ENCODE measurements around the gene NECTIN1. TPM values are rescaled to one million over a fixed set of nuclear protein-coding genes. Genes with fewer than 3 reads are reported as not detected.

The NECTIN1 gene
- total RNA-seq, 1 donor from 2014 or later, result 62.9 TPM

DNA sequence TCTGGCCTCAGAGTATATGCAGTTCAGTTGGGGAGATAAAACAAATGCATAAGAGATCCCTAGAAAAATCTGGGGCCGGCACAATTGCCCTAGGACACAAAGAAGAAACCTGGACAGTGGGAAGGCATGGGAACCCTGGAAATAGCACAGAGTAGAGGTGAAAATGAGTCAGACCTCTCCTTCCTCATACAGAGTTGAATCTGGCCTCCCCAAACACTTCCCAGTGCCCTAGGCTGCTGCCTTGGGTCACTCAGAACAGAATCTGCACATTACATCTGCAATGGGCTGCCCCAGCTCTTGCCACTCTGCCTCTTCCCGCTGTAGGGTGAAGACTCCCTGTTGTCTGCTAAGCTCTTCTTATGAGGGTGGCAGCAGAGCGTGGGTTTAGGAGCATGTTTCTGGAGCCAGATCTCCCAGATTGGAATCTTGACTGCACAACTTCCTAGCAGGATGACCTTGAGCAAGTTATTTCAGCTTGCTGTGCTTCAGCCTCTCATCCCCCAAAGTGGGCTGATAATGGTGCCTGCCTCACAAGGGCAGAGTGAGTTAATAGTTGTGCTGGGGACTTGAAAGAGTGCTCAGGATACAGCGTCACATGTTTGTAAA, 47.1 kb upstream of the NECTIN1 start:
- no peak for DNase-seq (ENCODE audit: extremely low spot score, unreplicated experiment)
- Mint-ChIP-seq H3K27ac (no peak overlapping the region), H3K4me1 (ENCODE audit: unreplicated experiment) (no peaks in the 10 kb centered on the region), H3K27me3 (peaks cover 30% of the 10 kb centered on the region), H3K9me3 (no peaks in the 10 kb centered on the region), H3K4me3 (no peak overlapping the region), H3K36me3 (no peaks in the 10 kb centered on the region)
- TF ChIP-seq, protein P1, sequence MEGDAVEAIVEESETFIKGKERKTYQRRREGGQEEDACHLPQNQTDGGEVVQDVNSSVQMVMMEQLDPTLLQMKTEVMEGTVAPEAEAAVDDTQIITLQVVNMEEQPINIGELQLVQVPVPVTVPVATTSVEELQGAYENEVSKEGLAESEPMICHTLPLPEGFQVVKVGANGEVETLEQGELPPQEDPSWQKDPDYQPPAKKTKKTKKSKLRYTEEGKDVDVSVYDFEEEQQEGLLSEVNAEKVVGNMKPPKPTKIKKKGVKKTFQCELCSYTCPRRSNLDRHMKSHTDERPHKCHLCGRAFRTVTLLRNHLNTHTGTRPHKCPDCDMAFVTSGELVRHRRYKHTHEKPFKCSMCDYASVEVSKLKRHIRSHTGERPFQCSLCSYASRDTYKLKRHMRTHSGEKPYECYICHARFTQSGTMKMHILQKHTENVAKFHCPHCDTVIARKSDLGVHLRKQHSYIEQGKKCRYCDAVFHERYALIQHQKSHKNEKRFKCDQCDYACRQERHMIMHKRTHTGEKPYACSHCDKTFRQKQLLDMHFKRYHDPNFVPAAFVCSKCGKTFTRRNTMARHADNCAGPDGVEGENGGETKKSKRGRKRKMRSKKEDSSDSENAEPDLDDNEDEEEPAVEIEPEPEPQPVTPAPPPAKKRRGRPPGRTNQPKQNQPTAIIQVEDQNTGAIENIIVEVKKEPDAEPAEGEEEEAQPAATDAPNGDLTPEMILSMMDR (conservative IDR thresholded peaks at IDR 0.05), result no peak

GRCh38 chr11:119774172-119774763, 45.3 kb upstream of the NECTIN1 start:
- no peak overlapping the region for H3K4me3 Mint-ChIP-seq
- DNase-seq (ENCODE audit: extremely low spot score, unreplicated experiment), result no peak
- no peaks in the 10 kb centered on the region for H3K9me3 Mint-ChIP-seq
- TF ChIP-seq, protein P1 (conservative IDR thresholded peaks at IDR 0.05), result no peak
- no peak overlapping the region for H3K27ac Mint-ChIP-seq
- H3K4me1 Mint-ChIP-seq (ENCODE audit: unreplicated experiment), result no peaks in the 10 kb centered on the region
- peaks cover 30% of the 10 kb centered on the region for H3K27me3 Mint-ChIP-seq
- no peaks in the 10 kb centered on the region for H3K36me3 Mint-ChIP-seq

DNA sequence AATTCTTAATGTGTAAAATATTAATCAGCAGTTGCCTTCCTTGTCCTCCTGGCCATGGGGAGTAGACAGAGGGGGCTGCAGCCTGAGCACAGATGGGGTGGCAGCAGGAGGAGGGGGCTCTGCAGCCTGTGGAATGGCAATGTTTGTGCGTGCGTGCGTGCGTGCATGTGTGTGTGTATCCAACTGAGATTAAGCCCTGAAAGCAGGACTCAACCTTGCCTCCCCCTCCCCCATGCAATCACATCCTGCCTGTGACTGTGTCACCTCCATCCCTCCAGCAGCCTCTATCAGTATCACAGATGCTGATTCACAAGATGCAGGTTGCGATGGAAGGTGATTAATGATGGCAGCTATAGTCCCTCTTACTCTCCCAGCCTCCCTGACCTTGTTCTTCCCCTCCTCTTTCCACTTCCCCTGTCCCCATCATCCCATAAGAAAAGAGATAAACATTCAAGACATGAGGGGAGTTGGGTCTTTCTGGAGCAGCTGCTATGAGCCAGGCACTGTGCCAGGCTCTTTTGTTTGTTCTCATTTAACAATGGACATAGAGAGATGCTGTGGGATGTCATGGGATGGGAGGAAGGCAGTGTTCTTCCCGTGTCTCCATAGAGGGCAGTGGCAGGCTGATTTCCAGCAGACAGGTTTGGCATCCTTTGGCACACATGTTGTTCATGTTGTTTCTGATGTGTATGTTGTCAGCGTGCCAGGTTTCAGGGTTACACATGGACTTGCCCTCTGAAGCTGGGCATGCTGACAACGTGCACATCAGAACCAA, 43.8 kb upstream of the NECTIN1 start:
- Mint-ChIP-seq H3K4me3 (no peak overlapping the region), H3K27me3 (peaks cover 38% of the 10 kb centered on the region), H3K27ac (no peak overlapping the region), H3K36me3 (no peaks in the 10 kb centered on the region), H3K4me1 (ENCODE audit: unreplicated experiment) (no peaks in the 10 kb centered on the region), H3K9me3 (no peaks in the 10 kb centered on the region)
- DNase-seq (ENCODE audit: extremely low spot score, unreplicated experiment), result no peak
- TF ChIP-seq, protein P1 (conservative IDR thresholded peaks at IDR 0.05), result no peak

- Mint-ChIP-seq H3K27ac (no peak overlapping the region), H3K27me3 (peaks cover 36% of the 10 kb centered on the region)
- TF ChIP-seq, protein P1 (conservative IDR thresholded peaks at IDR 0.05), result no peak
These were observed 43.1 kb upstream of the NECTIN1 start for GRCh38 chr11:119772076-119772475.

DNA sequence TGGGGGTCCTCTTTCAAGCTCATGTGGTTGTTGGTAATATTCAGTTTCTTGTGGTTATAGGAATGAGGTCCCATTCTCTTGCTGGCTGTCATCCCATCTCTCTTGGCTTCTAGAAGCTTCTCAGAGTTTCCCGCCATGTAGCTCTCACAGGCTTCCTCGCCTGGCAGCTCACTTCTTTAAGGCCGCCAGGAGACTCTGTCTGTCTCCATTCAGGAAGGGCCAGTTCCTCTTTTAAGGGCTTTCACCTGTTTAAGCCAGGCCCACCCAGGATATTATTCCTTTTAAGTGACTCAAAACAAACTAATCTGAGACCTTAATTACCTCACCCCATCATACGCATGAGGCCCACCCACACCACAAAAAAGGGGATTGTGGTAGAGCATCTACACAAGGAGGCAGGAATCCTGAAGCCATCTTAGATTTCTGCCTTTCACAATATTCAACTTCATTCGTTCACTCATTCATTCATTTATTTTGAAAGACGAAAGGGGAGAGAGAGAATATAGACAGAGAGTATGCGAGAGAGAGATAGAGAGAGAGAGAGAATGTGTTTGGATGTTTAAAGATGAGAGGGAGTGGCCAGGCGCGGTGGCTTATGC, 42.3 kb upstream of the NECTIN1 start:
- Mint-ChIP-seq H3K27ac (no peak overlapping the region), H3K27me3 (peaks cover 33% of the 10 kb centered on the region), H3K4me3 (no peak overlapping the region), H3K9me3 (no peaks in the 10 kb centered on the region), H3K36me3 (no peaks in the 10 kb centered on the region), H3K4me1 (ENCODE audit: unreplicated experiment) (no peaks in the 10 kb centered on the region)
- TF ChIP-seq, protein P1 (conservative IDR thresholded peaks at IDR 0.05), result no peak
- DNase-seq (ENCODE audit: extremely low spot score, unreplicated experiment), result no peak

More at GRCh38 chr11:119772076-119772475, 43.1 kb upstream of the NECTIN1 start:
- Mint-ChIP-seq H3K4me3 (no peak overlapping the region), H3K36me3 (no peaks in the 10 kb centered on the region), H3K4me1 (ENCODE audit: unreplicated experiment) (no peaks in the 10 kb centered on the region), H3K9me3 (no peaks in the 10 kb centered on the region)
- no peak for DNase-seq (ENCODE audit: extremely low spot score, unreplicated experiment)

Data from type B pancreatic cell (in vitro differentiated cells).